GM21619 (cell line): ENCODE results near the gene CACNA1D.
"Not testable (repeated sequence)": the region's sequence is repeated elsewhere in the genome, so short reads cannot be mapped to it uniquely, and the experiment has no call there.

Experiments
- ATAC-seq: cut with Tn5 transposase; IDR thresholded peaks from one replicate; pipeline ENCODE4 v1.9.1; 2021; ENCODE audit not compliant: unreplicated experiment

The CACNA1D gene

DNA sequence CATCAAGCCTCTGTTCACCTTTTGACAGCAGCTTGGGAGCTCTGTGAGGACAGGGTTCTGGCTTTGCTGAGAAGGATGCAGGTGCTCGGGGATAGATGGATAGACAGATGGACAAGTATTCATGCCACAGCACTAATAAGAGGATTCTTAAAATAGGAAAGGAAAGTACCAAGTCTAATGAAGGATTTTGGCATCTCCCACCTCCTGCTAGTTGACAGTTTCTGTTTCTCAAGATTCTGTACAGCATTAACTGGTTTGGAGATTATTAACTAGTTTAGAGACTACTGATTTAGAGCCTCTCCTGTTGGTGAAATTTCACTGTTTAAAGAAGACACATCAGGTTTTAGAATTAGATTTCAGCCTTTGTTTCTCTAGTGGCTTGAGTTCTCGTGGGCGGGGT is 152.3 kb downstream of the CACNA1D start:
- peak; percentile 72 for ATAC-seq

DNA sequence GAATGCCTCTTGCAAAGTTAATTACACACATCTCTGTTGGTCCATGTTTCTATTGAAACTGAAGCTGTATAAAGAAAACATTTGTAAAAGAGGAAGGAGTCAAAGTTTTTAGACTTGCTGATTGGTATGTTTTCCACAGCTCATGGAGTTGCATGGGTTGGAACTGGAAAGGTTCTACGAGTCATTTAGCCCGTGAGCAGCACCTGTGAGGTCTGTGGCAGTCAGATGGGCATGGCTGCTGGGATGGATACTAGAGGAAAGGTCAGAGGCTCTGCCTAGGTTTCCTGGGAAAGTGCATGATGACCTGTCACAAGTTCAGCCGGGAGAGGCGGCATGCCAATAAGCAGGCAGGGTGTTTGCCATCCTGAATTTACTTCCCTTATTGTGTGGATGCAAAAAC is 155.4 kb downstream of the CACNA1D start:
- no peak for ATAC-seq

DNA sequence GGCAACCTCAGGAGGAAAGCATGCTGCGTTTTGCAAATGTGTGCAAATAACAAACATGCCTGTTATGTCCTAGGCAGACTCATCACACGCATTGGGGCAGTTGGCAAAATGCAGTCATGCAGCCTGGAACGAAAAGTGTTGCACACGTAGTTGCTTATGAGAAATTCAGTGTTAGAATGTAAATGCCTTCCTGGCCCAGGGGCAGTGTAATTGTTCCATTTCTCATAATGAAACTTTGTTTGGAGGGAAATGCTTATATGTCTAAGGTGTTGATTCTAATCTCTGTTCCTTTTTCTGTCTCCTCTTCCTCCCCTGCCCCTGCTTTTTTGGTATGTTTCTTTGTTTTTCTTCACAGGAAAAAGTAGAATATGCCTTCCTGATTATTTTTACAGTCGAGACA is 156.0 kb downstream of the CACNA1D start:
- ATAC-seq, result peak; percentile 67

DNA sequence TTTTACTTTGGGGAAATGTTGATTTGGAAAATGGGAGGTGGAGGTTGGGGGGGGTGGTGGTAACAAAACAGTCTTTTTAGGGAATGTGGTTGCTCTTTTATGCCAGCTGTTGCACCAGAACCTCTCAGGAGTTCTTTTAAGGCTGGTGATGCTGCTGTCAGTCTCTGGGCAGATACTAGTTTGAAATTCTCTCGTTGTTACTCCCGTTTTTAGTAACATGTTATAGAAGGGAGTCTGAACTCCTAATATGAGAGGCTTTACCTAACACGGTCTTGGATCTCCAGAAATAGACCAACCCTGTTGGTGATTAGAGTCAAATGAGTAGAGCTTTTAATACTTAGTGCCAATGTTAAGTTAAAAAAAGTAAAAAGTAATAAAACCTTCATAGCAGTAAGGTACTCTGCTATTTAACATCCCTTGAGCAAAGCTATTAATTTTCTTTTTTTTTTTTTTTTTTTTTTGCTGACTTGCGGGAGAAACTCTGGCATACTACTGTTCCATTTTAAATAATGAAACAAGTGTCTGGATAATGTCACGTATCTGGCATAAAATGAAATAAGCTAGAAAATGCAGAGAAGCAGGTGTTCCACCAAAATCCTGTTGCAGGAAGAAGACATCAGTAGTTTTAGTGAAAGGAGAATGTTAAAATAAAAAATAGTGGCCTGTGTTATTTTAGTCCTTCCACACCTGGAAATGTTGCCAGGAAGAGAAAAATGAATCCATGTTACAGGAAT is 156.7 kb downstream of the CACNA1D start:
- no peak for ATAC-seq

DNA sequence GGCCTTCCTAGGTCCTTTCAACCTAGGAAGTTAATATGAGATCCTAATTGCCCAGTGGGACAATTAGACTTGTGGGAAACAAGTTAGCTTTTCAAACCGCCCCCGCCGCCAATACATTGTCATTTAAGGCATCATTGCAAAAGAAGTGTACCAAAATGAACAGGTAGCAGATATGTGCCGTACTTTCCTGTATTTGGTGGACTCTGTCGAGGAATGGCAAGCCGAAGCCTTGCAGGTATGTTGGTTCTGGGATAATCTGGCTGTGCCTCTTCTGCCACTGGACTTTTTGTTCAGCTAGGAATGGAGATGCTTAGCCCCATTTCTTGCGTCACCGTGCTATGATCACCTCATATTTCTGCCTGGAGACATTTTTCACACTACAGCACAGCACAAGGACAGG is 157.5 kb downstream of the CACNA1D start:
- ATAC-seq, result no peak

DNA sequence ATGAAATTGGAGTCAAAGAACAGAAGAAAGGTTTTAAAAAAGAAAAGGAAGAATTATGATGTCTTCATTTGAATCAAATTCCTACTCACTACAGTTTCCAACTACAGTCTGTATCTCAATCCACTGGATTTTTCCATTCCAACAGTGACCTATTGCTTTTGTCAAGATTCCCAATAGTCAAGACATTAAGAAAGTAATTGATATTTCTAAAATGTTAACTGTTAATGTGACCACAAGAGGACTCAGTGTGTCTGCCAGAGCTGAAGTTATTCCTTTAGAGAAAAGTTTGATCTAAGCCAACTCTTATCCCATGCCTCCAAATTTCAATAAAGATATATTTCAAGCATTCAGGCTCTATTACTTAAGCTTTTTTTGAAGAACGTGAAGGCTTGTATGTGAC is 163.2 kb downstream of the CACNA1D start:
- ATAC-seq, result no peak

DNA sequence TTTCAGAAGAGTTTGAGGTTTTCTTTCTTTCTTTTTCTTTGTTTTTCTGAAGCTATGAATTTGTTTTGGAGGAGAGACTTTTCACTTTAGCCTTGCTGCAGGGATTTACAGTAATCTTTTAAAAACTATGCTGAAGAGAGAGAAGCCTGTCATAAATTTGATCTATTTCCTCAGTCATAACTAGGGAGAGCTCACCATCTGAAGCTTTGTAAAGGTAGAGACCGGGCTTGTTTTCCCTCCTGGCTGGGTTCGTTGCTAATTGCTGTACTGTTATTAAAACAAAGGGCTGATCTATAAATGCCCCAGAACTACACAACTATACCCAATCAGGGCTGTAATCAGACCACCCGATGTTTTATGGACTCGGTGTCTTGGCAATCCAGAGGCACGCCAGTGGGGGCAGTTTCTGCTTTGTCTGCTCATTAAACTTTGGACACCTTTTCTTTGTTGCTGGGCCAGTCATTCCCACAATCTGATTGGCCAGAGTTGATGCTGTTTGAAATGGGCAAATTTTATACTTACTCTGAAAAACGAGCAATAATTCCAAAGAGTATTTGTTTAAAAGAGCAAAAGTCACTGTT is 164.3 kb downstream of the CACNA1D start:
- ATAC-seq, result no peak

DNA sequence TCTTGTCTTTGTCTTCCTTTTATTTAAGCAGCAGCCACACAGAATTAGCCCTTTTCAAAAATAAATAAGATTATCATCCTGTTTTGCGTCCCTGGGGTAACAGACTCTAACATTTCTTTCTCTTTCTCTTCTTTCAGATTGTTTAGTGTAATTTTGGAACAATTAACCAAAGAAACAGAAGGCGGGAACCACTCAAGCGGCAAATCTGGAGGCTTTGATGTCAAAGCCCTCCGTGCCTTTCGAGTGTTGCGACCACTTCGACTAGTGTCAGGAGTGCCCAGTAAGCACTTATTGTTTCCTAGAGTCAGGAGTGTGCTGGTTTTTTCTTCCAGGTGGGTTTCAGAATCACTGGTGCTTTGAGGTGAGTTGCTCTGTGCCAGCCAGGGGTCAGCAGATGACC is 165.6 kb downstream of the CACNA1D start:
- ATAC-seq, result no peak

DNA sequence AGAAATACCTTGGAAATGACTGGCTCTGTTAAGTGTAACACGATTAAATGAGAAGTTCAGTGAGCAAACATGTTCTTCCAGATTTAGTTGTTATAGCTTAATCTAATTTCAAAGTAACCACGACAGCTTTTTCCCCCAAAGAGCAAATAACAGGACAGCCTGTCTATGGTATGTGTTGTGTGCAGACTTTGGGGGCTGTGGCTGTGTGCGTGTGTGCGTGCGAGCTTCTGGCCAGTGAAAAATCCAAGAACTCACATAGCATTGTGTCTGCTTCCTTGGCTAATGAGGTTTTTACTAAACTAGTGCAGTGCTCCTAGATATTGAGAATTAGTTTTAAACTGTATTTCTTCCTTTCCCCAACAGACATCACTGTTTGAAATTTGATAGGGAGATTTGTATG is 167.1 kb downstream of the CACNA1D start:
- no peak for ATAC-seq

DNA sequence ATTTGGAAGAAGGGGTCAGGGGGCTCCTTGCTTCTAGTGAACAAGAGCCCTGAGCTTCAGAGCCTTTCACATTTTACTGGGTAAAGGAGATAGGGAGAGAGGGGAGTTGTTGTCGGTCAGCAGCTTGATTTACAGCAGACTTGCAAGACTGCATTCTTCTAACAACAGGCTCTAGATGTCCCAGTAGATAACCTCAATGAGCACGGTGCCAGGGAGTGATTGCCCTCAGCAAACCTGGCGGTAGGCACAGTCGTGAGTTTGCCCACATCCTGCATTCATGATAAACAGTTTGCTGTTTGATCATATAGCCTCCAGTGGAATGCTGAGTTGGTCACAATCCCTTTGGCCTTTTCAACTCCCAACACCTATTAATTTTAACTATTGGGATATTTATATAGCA is 170.4 kb downstream of the CACNA1D start:
- not testable (repeated sequence) for ATAC-seq

DNA sequence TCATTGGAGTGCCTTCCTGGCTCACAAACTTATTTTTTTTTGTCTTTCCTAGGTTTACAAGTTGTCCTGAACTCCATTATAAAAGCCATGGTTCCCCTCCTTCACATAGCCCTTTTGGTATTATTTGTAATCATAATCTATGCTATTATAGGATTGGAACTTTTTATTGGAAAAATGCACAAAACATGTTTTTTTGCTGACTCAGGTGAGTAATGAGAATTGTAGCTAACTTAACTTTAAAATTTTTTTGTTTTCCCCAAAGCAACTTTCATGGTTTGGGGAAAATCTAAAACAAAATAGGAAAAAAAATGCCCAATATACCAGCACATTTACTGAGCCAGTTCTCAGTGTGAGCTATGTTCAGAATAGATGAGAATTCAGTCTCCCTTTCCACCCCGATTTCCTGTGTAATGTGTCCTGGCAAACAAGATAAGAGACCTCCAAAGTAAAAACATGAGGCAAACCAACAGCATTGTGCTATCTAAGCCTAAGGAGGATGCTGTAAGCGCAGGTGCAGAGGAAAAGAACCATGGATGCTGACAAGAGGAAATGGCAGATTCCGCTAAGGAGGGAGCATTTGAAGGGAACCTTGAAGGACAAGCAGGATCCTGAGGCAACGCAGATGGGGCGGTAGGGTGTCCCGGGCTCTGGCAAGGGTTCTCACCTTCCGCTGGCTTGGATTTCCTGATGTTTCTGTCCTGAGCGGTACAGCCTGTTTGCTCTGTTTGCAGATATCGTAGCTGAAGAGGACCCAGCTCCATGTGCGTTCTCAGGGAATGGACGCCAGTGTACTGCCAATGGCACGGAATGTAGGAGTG is 171.4 kb downstream of the CACNA1D start:
- no peak for ATAC-seq

DNA sequence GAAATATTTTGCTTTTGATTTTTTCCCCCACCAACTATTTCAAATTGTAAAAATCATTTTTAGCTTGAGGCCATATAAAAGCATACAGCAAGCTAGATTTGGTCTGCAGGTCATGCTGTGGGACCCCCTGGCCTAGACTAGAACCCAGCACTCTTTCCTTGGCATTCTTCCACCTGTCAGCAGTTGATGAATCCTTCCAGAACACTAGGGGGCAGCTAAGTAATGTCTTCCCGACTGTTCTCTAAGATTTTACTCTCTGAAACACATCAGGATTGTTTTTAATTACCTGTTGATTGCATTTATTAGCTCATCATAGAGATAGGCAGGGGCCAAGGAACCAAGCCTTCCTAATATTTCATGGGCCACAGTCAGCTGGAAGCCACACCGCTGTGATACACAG is 174.5 kb downstream of the CACNA1D start:
- no peak for ATAC-seq

DNA sequence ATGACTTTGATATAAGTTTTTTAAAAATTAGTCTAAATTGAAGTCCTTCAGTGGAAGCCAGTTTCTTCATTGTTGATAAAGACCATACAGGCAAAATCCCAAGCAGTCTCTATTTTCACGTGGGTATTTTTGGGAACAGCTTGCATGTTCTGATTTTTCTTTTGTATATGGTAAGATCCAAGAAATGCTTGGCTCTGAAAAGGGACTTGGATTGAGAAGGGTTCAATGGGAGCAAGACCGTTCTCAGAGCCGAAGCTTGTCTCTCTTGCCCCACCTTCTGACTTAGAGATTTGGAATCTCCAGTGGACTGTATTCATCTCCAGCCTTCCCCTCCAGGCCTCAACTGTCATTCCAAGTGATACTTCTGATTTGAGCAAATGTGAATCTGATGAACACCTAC is 176.3 kb downstream of the CACNA1D start:
- ATAC-seq, result no peak

DNA sequence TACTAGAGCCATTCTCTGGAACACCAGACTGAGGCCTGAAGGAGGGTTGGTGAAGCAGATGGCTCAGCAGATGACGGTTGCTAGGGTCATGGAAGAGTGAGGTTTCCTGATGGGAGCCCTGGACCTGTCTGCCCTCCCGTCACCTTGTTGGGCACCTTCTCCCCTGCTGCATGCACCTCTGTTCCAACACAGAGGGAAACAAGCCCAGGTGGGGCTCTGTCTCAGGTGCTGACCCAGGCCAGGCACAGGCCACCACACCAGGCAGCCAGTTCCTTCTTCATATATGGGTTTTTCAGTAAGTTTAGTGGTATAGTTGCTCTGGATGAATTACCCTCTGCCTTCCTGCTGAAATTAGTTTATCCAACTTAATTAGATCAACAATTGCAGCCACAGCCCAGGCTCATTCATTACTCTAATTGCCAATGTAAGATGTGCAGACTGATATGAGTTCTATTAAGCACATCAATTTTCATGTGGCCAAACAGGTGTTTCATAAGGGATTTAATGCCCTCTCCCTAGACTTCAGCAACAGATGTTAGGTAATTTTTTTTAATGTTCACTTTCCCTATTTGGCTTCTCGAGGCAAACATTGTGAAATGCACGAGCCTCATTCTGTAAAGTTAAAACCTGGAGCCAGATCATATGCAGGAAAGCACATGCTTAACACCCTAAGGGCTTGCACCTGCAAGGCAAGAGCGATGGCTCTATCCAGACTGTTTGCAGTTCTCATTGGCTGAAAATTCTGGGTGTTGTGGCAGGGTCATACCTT is 177.0 kb downstream of the CACNA1D start:
- ATAC-seq, result no peak

DNA sequence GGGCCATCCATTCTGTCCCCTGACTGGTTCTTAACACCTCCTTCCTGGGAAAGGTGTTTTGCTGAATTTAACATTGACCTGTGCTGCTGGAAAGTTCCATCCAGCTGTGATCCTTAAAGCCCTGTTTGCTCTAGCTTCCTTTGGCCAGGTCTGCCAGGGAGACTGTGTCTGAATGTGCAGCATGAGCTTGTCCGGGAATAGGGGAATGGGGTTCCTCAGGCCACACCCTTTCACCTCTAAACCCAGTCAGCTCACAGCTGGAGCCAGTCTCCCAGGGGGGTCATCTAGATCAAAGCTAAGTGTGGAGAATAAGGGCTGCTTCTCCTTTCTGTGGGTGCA is 177.5 kb downstream of the CACNA1D start:
- ATAC-seq, result no peak

DNA sequence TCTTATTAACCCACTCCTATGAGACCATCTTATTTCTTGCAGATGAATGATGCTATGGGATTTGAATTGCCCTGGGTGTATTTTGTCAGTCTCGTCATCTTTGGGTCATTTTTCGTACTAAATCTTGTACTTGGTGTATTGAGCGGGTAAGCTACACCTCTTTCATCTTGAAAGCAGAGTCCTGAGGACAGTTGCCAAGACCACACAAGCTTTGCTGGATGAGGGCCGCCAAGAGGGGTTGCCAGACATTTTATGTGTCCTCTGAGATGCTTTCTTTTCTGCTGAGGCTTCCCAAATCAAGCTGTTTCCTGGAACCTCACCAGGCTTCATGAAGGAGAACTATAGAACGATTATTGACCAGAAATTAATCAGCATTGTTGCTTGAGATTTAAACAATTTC is 178.6 kb downstream of the CACNA1D start:
- ATAC-seq, result no peak

DNA sequence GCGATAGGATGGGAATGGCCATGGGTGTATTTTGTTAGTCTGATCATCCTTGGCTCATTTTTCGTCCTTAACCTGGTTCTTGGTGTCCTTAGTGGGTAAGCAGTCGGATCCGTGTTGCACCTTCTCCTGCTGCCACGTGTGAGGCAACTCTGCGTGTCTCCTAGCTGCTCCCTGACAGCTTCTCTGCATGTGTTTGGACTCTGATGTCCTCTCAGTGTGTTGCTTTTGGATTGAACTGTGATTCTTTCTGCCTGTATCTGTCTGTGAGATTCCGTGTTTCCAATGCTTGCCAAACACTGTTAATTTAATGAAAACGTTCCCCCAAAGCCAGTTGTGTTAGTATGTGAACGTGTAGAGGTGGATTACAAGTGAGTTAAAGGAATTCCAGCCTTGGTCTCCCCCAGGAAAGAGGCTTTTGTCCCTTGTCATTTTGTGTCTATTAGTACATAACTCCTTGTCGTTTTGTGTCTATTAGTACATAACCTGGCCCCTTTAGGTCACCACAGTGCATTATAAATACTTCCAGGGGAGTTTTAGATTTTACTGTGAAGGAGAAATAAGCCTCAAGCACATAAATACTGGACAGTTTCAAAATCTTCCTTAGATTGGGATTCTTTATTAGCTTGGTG is 179.4 kb downstream of the CACNA1D start:
- no peak for ATAC-seq

DNA sequence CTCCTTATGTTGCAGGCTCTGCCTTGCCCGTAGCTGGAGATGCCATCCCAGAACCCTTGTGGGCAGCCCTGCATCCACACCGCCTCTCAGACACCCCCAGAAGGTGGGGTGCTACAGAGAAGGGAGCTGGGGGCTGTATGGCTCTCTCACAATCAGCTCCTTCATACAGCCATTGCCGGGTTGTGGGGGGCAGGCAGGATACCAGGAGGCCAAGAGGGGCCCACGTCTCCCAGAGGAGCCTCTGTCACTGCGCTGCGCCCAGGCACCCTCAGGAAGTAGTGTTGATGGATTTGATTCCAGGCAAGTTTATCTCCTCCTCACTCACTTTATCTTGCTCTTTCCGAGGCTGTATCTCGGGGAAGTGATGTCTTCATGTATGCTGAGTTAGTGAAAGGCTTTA is 180.2 kb downstream of the CACNA1D start:
- ATAC-seq, result no peak

DNA sequence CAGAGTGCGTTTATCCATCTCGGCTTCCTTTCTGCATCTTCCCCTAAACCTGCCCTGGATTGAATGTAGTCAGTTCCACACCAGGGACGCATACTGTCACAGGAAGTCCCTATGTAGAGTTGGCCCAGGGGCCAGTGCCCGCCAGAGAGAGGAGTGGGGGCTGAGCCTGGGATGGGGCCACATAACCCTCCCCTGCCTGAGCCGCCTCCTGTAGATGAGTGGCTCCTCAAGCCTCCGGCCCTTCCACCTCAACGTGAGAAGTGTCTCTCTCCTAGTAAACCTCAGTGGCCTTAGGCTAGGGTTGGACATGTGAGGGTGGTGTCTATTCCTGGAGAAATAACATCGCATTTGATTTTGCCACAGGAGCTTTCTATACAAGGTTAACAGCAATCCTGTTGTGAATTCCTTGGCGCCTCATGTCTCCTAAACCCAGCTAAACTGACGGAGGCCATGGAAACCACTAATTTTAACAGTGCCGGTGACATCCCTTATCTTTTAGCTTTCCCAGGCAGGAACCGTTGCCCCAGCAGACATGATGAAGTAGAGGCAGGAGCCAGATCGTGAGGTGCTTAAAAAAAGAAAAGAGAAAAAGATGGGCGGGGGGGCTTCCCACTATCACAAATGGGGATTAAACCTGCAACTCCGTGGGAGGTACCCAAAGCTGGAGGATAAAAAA is 180.7 kb downstream of the CACNA1D start:
- no peak for ATAC-seq

DNA sequence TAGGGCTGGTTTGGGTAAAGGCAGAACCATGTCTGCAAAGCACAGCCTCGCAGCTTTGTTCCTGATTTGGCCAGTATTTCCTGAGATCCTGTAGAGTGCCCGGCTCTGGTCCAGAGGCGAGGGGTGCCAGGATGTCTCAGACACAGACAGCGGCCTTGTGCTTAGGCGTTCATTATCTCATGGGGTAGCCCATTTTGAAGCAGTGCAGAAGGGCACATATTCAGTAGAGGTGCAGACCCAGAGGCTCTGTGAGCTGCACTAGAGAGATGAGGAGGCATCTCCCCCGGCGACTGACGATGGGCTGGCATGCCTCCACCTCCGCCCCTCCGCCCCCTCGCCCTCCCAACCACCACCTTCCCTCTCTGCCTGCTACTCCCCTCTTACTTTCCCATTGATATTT is 181.5 kb downstream of the CACNA1D start:
- ATAC-seq, result no peak

DNA sequence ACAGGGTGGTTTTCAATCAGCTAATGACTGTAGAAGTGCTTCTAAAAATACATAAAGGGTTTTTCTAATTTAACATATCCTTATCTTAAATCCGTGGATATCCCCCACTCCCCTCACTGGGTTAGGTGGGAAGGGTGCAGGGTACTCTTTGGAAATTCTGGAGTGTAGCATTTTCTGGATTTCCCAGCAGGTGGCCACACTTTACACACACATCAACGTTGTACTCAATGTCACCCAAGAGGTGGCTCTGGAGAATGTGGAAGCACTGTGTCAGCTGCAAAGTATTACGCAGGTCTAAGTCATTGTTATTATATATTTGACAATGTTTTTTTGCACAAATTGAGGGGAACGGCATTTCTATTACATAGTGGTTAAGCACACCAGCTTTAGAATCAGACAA is 183.0 kb downstream of the CACNA1D start:
- ATAC-seq, result no peak
